ENCODE measurements around the gene SP140L. TPM values are rescaled to one million over a fixed set of nuclear protein-coding genes. Genes with fewer than 3 reads are reported as not detected.

Gene SP140L
- total RNA-seq, 2 donors from 2014 or later: 0.82 to 2.9 TPM

GRCh38 chr2:230321031-230321430 is 6.0 kb upstream of the SP140L start:
- Histone ChIP-seq H3K27ac (ENCODE audit: low read depth, low read length) (no peak overlapping the region), H3K36me3 (ENCODE audit: control insufficient read depth, insufficient read depth, low read length) (no peaks in the 10 kb centered on the region), H3K4me1 (ENCODE audit: control insufficient read depth, insufficient read depth, low read length) (no peaks in the 10 kb centered on the region), H3K27me3 (ENCODE audit: control insufficient read depth, insufficient read depth, low read length, poor library complexity, severe bottlenecking) (no peaks in the 10 kb centered on the region), H3K4me3 (ENCODE audit: low read length) (no peak overlapping the region), H3K9me3 (ENCODE audit: control insufficient read depth, low read length) (peaks cover 14% of the 10 kb centered on the region), H3K9ac (ENCODE audit: extremely low read depth, low read length, poor library complexity, severe bottlenecking) (no peak overlapping the region)
- DNase-seq: no peak
- no peak overlapping the region for H3K27ac Mint-ChIP-seq
- no peak overlapping the region for H3K4me3 Mint-ChIP-seq
- peaks cover 4% of the 10 kb centered on the region for H3K36me3 Mint-ChIP-seq (ENCODE audit: low read depth)
- TF ChIP-seq CTCF (conservative IDR thresholded peaks at IDR 0.05): no peak
- peaks cover 41% of the 10 kb centered on the region for H3K9me3 Mint-ChIP-seq
- H3K4me1 Mint-ChIP-seq: no peaks in the 10 kb centered on the region
- WGBS, 2 experiments (ENCODE audit: insufficient coverage in 1 of 2, insufficient read length in 1 of 2): 92 to 94% methylated on average over 2 of the region's 2 CpGs
- peaks cover 7% of the 10 kb centered on the region for H3K27me3 Mint-ChIP-seq (ENCODE audit: insufficient read depth)

- peak; percentile 40 for TF ChIP-seq CTCF (conservative IDR thresholded peaks at IDR 0.05)
- DNase-seq: no peak
- H3K27ac ChIP-seq (ENCODE audit: low read depth, low read length): no peak overlapping the region
- Mint-ChIP-seq H3K36me3 (ENCODE audit: low read depth) (peaks cover 4% of the 10 kb centered on the region), H3K27ac (no peak overlapping the region), H3K27me3 (ENCODE audit: insufficient read depth) (peaks cover 10% of the 10 kb centered on the region), H3K4me1 (peaks cover 9% of the 10 kb centered on the region), H3K4me3 (no peak overlapping the region), H3K9me3 (peaks cover 41% of the 10 kb centered on the region)
- WGBS, 2 experiments (ENCODE audit: insufficient coverage in 1 of 2, insufficient read length in 1 of 2): 86 to 93% methylated on average over 8 to 12 of the region's 12 CpGs
- no peak overlapping the region for H3K4me3 ChIP-seq (ENCODE audit: low read length)
- H3K36me3 ChIP-seq (ENCODE audit: control insufficient read depth, insufficient read depth, low read length): no peaks in the 10 kb centered on the region
- H3K9ac ChIP-seq (ENCODE audit: extremely low read depth, low read length, poor library complexity, severe bottlenecking): no peak overlapping the region
- peaks cover 14% of the 10 kb centered on the region for H3K9me3 ChIP-seq (ENCODE audit: control insufficient read depth, low read length)
- no peaks in the 10 kb centered on the region for H3K27me3 ChIP-seq (ENCODE audit: control insufficient read depth, insufficient read depth, low read length, poor library complexity, severe bottlenecking)
- peaks cover 4% of the 10 kb centered on the region for H3K4me1 ChIP-seq (ENCODE audit: control insufficient read depth, insufficient read depth, low read length)
Measured at GRCh38 chr2:230322561-230323384, 4.2 kb upstream of the SP140L start.

GRCh38 chr2:230323385-230324106 is 3.4 kb upstream of the SP140L start:
- H3K4me3 ChIP-seq (ENCODE audit: low read length): no peak overlapping the region

More at GRCh38 chr2:230323385-230324106, 3.4 kb upstream of the SP140L start:
- H3K4me3 Mint-ChIP-seq: no peak overlapping the region
- Histone ChIP-seq H3K9me3 (ENCODE audit: control insufficient read depth, low read length) (peaks cover 14% of the 10 kb centered on the region), H3K9ac (ENCODE audit: extremely low read depth, low read length, poor library complexity, severe bottlenecking) (no peak overlapping the region), H3K27me3 (ENCODE audit: control insufficient read depth, insufficient read depth, low read length, poor library complexity, severe bottlenecking) (no peaks in the 10 kb centered on the region), H3K27ac (ENCODE audit: low read depth, low read length) (no peak overlapping the region), H3K4me1 (ENCODE audit: control insufficient read depth, insufficient read depth, low read length) (peaks cover 4% of the 10 kb centered on the region), H3K36me3 (ENCODE audit: control insufficient read depth, insufficient read depth, low read length) (no peaks in the 10 kb centered on the region)
- H3K4me1 Mint-ChIP-seq: peaks cover 9% of the 10 kb centered on the region
- H3K36me3 Mint-ChIP-seq (ENCODE audit: low read depth): peaks cover 4% of the 10 kb centered on the region
- 83 to 89% methylated on average over 8 to 18 of the region's 18 CpGs for WGBS, 2 experiments (ENCODE audit: insufficient coverage in 1 of 2, insufficient read length in 1 of 2)
- no peak overlapping the region for H3K27ac Mint-ChIP-seq
- H3K9me3 Mint-ChIP-seq: peaks cover 41% of the 10 kb centered on the region
- peaks cover 10% of the 10 kb centered on the region for H3K27me3 Mint-ChIP-seq (ENCODE audit: insufficient read depth)
- peak; percentile 58 for DNase-seq
- no peak for TF ChIP-seq CTCF (conservative IDR thresholded peaks at IDR 0.05)
